CD14-positive monocyte (primary cell): ENCODE data around the gene AGER. TPM values are rescaled to one million over a fixed set of nuclear protein-coding genes. Genes with fewer than 3 reads are reported as not detected.

ENCODE experiments used
- DNase-seq, 3 donors: peaks; one replicate each; pipeline ENCODE4 v3.0.0-alpha.2; 2011 to 2022
- H2AFZ ChIP-seq: 2 replicates; pipeline ENCODE4 v1.6.0; 2012; ENCODE audit warnings: mild to moderate bottlenecking, low read depth, low read length, inconsistent platforms; ENCODE audit not compliant: insufficient read depth, poor library complexity, severe bottlenecking
- H3K27ac ChIP-seq, 2 donors: 1 replicate in 1 of 2; 2 replicates in 1 of 2; pipeline ENCODE4 v1.5.1; 2012 to 2013; ENCODE audit warnings: low read length in 2 of 2, control low read depth in 1 of 2, inconsistent platforms in 1 of 2, low read depth in 1 of 2, mild to moderate bottlenecking in 1 of 2
- H3K27me3 ChIP-seq, 2 donors: one replicate each; pipeline versions ENCODE4 v1.6.0 to v1.6.1; 2011 to 2013; ENCODE audit warnings: low read length in 2 of 2; ENCODE audit not compliant: control insufficient read depth in 2 of 2, insufficient read depth in 2 of 2
- H3K36me3 ChIP-seq, 2 donors: replicated peaks in 1 of 2; 1 replicate in 1 of 2; 2 replicates in 1 of 2; pipeline versions ENCODE4 v1.5.1 to v1.6.1; 2012 to 2013; ENCODE audit warnings: low read length in 2 of 2, control low read depth in 1 of 2, inconsistent platforms in 1 of 2, mild to moderate bottlenecking in 1 of 2; ENCODE audit not compliant: insufficient read depth in 2 of 2, control insufficient read depth in 1 of 2
- H3K4me1 ChIP-seq, 2 donors: 1 replicate in 1 of 2; 2 replicates in 1 of 2; pipeline versions ENCODE4 v1.5.1 to v1.6.1; 2012 to 2013; ENCODE audit warnings: low read length in 2 of 2, control low read depth in 1 of 2, inconsistent platforms in 1 of 2, mild to moderate bottlenecking in 1 of 2, moderate library complexity in 1 of 2; ENCODE audit not compliant: insufficient read depth in 2 of 2, control insufficient read depth in 1 of 2
- H3K4me2 ChIP-seq: replicated peaks from 2 replicates; pipeline ENCODE3; 2012; ENCODE audit warnings: low read length, moderate library complexity, mild to moderate bottlenecking; ENCODE audit not compliant: poor library complexity, severe bottlenecking; ENCODE audit errors: extremely low read depth
- H3K4me3 ChIP-seq, 3 experiments: fragments of 200-600 bp in 1 of 3; sonication (generic) in 1 of 3; replicated peaks in 1 of 3; 1 replicate in 2 of 3; 2 replicates in 1 of 3; pipeline ENCODE4 v1.5.1; 2011 to 2013; ENCODE audit warnings: low read length in 3 of 3, mild to moderate bottlenecking in 3 of 3, control low read depth in 2 of 3, low read depth in 2 of 3, inconsistent platforms in 1 of 3, moderate library complexity in 1 of 3
- H3K79me2 ChIP-seq: 2 replicates; pipeline ENCODE4 v1.6.0; 2012; ENCODE audit warnings: mild to moderate bottlenecking, control low read depth, inconsistent platforms, low read length, moderate library complexity; ENCODE audit not compliant: insufficient read depth
- H3K9ac ChIP-seq: 2 replicates; pipeline ENCODE4 v1.6.0; 2017; ENCODE audit warnings: low read length, mild to moderate bottlenecking; ENCODE audit not compliant: insufficient read depth, poor library complexity, severe bottlenecking
- H3K9me3 ChIP-seq, 2 donors: replicated peaks in 1 of 2; 1 replicate in 1 of 2; 2 replicates in 1 of 2; pipeline versions ENCODE4 v1.5.1 to v1.6.1; 2012 to 2013; ENCODE audit warnings: low read length in 2 of 2, control low read depth in 1 of 2; ENCODE audit not compliant: control insufficient read depth in 1 of 2, insufficient read depth in 1 of 2
- H4K20me1 ChIP-seq: 2 replicates; pipeline ENCODE4 v1.6.0; 2012; ENCODE audit warnings: mild to moderate bottlenecking, low read length, control low read depth, moderate library complexity; ENCODE audit not compliant: insufficient read depth
- H3K27ac Mint-ChIP-seq, 7 donors: one replicate each; pipeline ENCODE4 v1.8.0; 2020; ENCODE audit warnings: mild to moderate bottlenecking in 7 of 7, mixed read lengths in 7 of 7, moderate library complexity in 6 of 7, inconsistent platforms in 2 of 7
- H3K27me3 Mint-ChIP-seq, 3 donors: one replicate each; pipeline ENCODE4 v1.8.0; 2021 to 2022; ENCODE audit warnings: low read depth in 3 of 3, mild to moderate bottlenecking in 3 of 3, mixed read lengths in 3 of 3, moderate library complexity in 3 of 3, inconsistent platforms in 1 of 3
- H3K36me3 Mint-ChIP-seq, 2 donors: one replicate each; pipeline ENCODE4 v1.8.0; 2020; ENCODE audit warnings: mixed read lengths in 2 of 2, inconsistent platforms in 1 of 2, mild to moderate bottlenecking in 1 of 2
- H3K4me1 Mint-ChIP-seq: one replicate; pipeline ENCODE4 v1.8.0; 2020; ENCODE audit warnings: mild to moderate bottlenecking, mixed read lengths
- H3K4me3 Mint-ChIP-seq, 2 donors: one replicate each; pipeline ENCODE4 v1.8.0; 2020; ENCODE audit warnings: mild to moderate bottlenecking in 2 of 2, mixed read lengths in 2 of 2, moderate library complexity in 1 of 2
- H3K9me3 Mint-ChIP-seq, 7 donors: one replicate each; pipeline ENCODE4 v1.8.0; 2020 to 2022; ENCODE audit warnings: mixed read lengths in 7 of 7, mild to moderate bottlenecking in 6 of 7, moderate library complexity in 6 of 7, inconsistent platforms in 2 of 7
- CTCF ChIP-seq: fragments of 200-600 bp; IDR thresholded peaks from one replicate; pipeline ENCODE4 v1.8.0; 2022; ENCODE audit warnings: antibody characterized with exemption, mild to moderate bottlenecking
- whole genome bisulfite sequencing: methylation state at CpG from one replicate; pipeline ENCODE4 v1.1.5; 2013; ENCODE audit warnings: missing lambda C conversion rate; ENCODE audit not compliant: insufficient coverage; 5-methylcytosine and 5-hydroxymethylcytosine counted together
- intact Hi-C, 2 donors: fragments of 100-400 bp; cut with micrococcal nuclease; formaldehyde crosslinking; loops; one replicate each; pipeline versions ENCODE4 v1.15.0 to v1.15.1; 2023
- polyA plus RNA-seq, 3 donors: library from polyadenylated mRNA; depleted of rRNA in 1 of 3; unstranded in 2 of 3; stranded (reverse) in 1 of 3; fragments of 300-500 nt in 2 of 3; fragments of >200 nt in 1 of 3; fragmentation: Illumina TruSeq in 2 of 3; gene quantifications; 1 replicate in 2 of 3; 2 replicates in 1 of 3; pipeline ENCODE4 v1.2.3, GENCODE V29; 2012 to 2021

The AGER gene
- polyA plus RNA-seq, 3 donors, result 0.60 to 55.0 TPM; not detected in 1

DNA sequence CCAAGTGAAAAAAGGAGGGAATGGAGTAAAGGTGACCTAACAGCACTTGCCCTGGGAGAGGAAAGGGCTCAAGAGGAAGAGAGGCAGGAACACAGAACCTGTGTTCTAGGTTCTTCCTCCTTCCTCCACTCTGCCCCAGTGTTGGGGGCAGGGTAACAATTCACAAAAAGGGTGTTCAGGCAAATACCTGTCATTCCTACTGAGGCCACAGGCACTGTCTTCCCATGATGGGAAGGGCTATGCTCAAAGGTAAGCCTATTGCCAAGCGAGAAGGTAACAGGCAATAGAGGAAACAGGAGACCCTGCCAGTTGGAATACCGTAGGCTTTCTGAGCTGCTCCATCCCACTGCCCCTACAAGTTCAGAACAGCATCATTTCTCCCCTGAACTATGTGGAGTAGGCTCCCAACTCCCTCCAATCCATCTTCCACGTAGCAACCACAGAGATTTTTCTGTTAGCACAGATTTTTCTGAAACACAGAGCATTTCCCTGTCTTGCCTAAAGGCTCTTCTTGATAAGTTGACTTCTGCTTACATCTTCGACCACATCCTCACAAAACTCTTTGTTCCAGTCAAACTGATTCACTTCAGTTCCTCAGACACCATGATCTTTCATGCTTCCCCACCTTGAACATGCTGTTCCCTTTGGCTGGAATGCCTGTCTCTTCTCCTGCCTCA lies 10.9 kb downstream of the AGER start:
- no peak overlapping the region for H3K9ac ChIP-seq
- peaks cover 26 to 31% of the 10 kb centered on the region in 2 donors for H3K36me3 Mint-ChIP-seq
- no peaks in the 10 kb centered on the region for H4K20me1 ChIP-seq
- WGBS, result 43% methylated on average over 3 of the region's 4 CpGs
- peaks cover 27 to 32% of the 10 kb centered on the region in 2 donors for H3K36me3 ChIP-seq
- no peak overlapping the region for H3K27ac ChIP-seq
- H3K27ac Mint-ChIP-seq, result peak overlapping the region in 4 of 7 donors; percentile 30 to 57 (median 44)
- TF ChIP-seq CTCF, result no peak
- H3K4me3 Mint-ChIP-seq, result no peak overlapping the region
- H3K27me3 Mint-ChIP-seq, result peaks cover 0 to 2% (median 1%) of the 10 kb centered on the region in 3 donors
- intact Hi-C loops, result no loop called here
- no peaks in the 10 kb centered on the region for H3K9me3 Mint-ChIP-seq
- no peak overlapping the region for H2AFZ ChIP-seq
- DNase-seq, result no peak
- H3K4me2 ChIP-seq, result no peak overlapping the region
- peaks cover 24% of the 10 kb centered on the region for H3K79me2 ChIP-seq
- H3K27me3 ChIP-seq, result no peaks in the 10 kb centered on the region
- no peak overlapping the region for H3K4me3 ChIP-seq
- H3K4me1 ChIP-seq, result peaks cover 33 to 43% of the 10 kb centered on the region in 2 donors
- H3K9me3 ChIP-seq, result no peaks in the 10 kb centered on the region
- peaks cover 44% of the 10 kb centered on the region for H3K4me1 Mint-ChIP-seq

GRCh38 chr6:32171234-32171633 lies 12.8 kb downstream of the AGER start:
- no peak overlapping the region for H3K27ac ChIP-seq
- no peak overlapping the region for H2AFZ ChIP-seq
- H3K27me3 ChIP-seq, result no peaks in the 10 kb centered on the region
- DNase-seq, result no peak
- Mint-ChIP-seq H3K4me3 (no peak overlapping the region), H3K9me3 (no peaks in the 10 kb centered on the region), H3K27ac (peak overlapping the region in 3 of 7 donors; percentile 26 to 60 (median 31)), H3K4me1 (peaks cover 30% of the 10 kb centered on the region), H3K27me3 (peaks cover 0 to 2% (median 0%) of the 10 kb centered on the region in 3 donors), H3K36me3 (peaks cover 32 to 38% of the 10 kb centered on the region in 2 donors)
- H4K20me1 ChIP-seq, result no peaks in the 10 kb centered on the region
- H3K36me3 ChIP-seq, result peaks cover 27 to 32% of the 10 kb centered on the region in 2 donors
- no peak for TF ChIP-seq CTCF
- no peak overlapping the region for H3K4me2 ChIP-seq
- H3K79me2 ChIP-seq, result peaks cover 19% of the 10 kb centered on the region
- H3K4me1 ChIP-seq, result peaks cover 20 to 28% of the 10 kb centered on the region in 2 donors
- no peaks in the 10 kb centered on the region for H3K9me3 ChIP-seq
- H3K9ac ChIP-seq, result no peak overlapping the region
- 100% methylated on average over 6 of the region's 6 CpGs for WGBS
- intact Hi-C loops, result no loop called here
- H3K4me3 ChIP-seq, result no peak overlapping the region
